ENCODE measurements around the gene PIGQ.

- TF ChIP-seq POLR2A (IDR thresholded peaks at IDR 0.05; ENCODE audit: low read depth, low read length) (no peak), POLR2AphosphoS5 (IDR thresholded peaks at IDR 0.05; ENCODE audit: low read depth, low read length) (no peak), TAF1 (IDR thresholded peaks at IDR 0.05; ENCODE audit: borderline replicate concordance, low read depth, low read length) (no peak)
Measured at GRCh38 chr16:591892-592517, 22.2 kb downstream of the PIGQ start.
